H1 (cell line): Measurements from ENCODE around the gene PLA2G4D. TPM values are rescaled to one million over a fixed set of nuclear protein-coding genes. Genes with fewer than 3 reads are reported as not detected.

Source experiments
- CTCF ChIA-PET: fragments of 300-600 bp; sonication (Branson Sonifier 250); formaldehyde crosslinking; loops from one replicate; lab custom pipeline; 2021; ENCODE audit not compliant: partially characterized antibody; lab: Charles Lee
- POLR2A ChIA-PET: fragments of 300-600 bp; sonication (Branson Sonifier 250); formaldehyde crosslinking; loops from one replicate; lab custom pipeline; 2021; ENCODE audit warnings: inconsistent platforms; ENCODE audit not compliant: partially characterized antibody; lab: Charles Lee
- DNase-seq, 2 experiments: peaks; one replicate each; pipeline versions ENCODE4 v3.0.0 to v3.0.0-alpha.2; 2010 to 2022; ENCODE audit warnings: low spot score in 2 of 2, low read depth in 1 of 2, mixed read lengths in 1 of 2
- FAIRE-seq: peaks from 2 replicates; lab custom pipeline; 2011; peaks lifted over from hg19 to GRCh38; lab: Jason Lieb, UNC
- H2AFZ ChIP-seq: 2 replicates; pipeline ENCODE4 v1.8.1; 2012; ENCODE audit warnings: low read length, inconsistent platforms
- H2AK5ac ChIP-seq: 2 replicates; pipeline ENCODE4 v1.6.1; 2013; ENCODE audit warnings: low read depth, low read length
- H2BK120ac ChIP-seq: replicated peaks from 2 replicates; pipeline ENCODE3; 2013; ENCODE audit warnings: low read depth, low read length, inconsistent platforms
- H2BK12ac ChIP-seq: 2 replicates; pipeline ENCODE4 v1.6.1; 2013; ENCODE audit warnings: low read depth, low read length
- H2BK15ac ChIP-seq: 2 replicates; pipeline ENCODE4 v1.6.1; 2013; ENCODE audit warnings: low read length
- H2BK20ac ChIP-seq: 2 replicates; pipeline ENCODE4 v1.6.1; 2013; ENCODE audit warnings: low read length
- H2BK5ac ChIP-seq: 2 replicates; pipeline ENCODE4 v1.6.1; 2013; ENCODE audit warnings: low read depth, low read length
- H3K14ac ChIP-seq: 2 replicates; pipeline ENCODE4 v1.6.1; 2013; ENCODE audit warnings: inconsistent platforms; ENCODE audit not compliant: insufficient read length
- H3K18ac ChIP-seq: 2 replicates; pipeline ENCODE4 v1.6.1; 2013; ENCODE audit warnings: low read length; ENCODE audit errors: extremely low read depth
- H3K23ac ChIP-seq: 2 replicates; pipeline ENCODE4 v1.6.1; 2013; ENCODE audit warnings: inconsistent platforms; ENCODE audit not compliant: insufficient read length
- H3K23me2 ChIP-seq: 2 replicates; pipeline ENCODE4 v1.6.1; 2013; ENCODE audit warnings: low read depth, low read length
- H3K27ac ChIP-seq: 2 replicates; pipeline ENCODE4 v1.6.1; 2011; ENCODE audit warnings: low read depth, low read length, inconsistent platforms
- H3K27me3 ChIP-seq, 4 experiments: replicated peaks in 1 of 4; 1 replicate in 1 of 4; 2 replicates in 3 of 4; pipeline versions ENCODE4 v1.6.1 to v1.8.1; 2011 to 2013; ENCODE audit warnings: low read length in 3 of 4, mild to moderate bottlenecking in 3 of 4, inconsistent platforms in 2 of 4, mixed read lengths in 2 of 4, moderate library complexity in 1 of 4; ENCODE audit not compliant: control insufficient read depth in 3 of 4, insufficient read depth in 3 of 4; ENCODE audit errors: extremely low read depth in 1 of 4
- H3K36me3 ChIP-seq, 4 experiments: 2 replicates each; pipeline versions ENCODE4 v1.6.1 to v1.8.1; 2011 to 2013; ENCODE audit warnings: mild to moderate bottlenecking in 4 of 4, low read length in 3 of 4, moderate library complexity in 2 of 4, control low read depth in 1 of 4, inconsistent platforms in 1 of 4; ENCODE audit not compliant: insufficient read depth in 4 of 4, control insufficient read depth in 2 of 4
- H3K4ac ChIP-seq: replicated peaks from 2 replicates; pipeline ENCODE3; 2013; ENCODE audit warnings: low read length, low read depth, mixed read lengths, inconsistent platforms; ENCODE audit not compliant: insufficient read length
- H3K4me1 ChIP-seq, 4 experiments: replicated peaks in 1 of 4; 1 replicate in 1 of 4; 2 replicates in 3 of 4; pipeline versions ENCODE4 v1.6.1 to v1.8.1; 2011 to 2013; ENCODE audit warnings: low read length in 3 of 4, inconsistent platforms in 2 of 4, mixed read lengths in 1 of 4; ENCODE audit not compliant: insufficient read depth in 4 of 4, control insufficient read depth in 3 of 4
- H3K4me2 ChIP-seq, 2 experiments: 2 replicates each; pipeline versions ENCODE4 v1.6.1 to v1.8.1; 2011 to 2013; ENCODE audit warnings: low read depth in 2 of 2, low read length in 2 of 2, control low read depth in 1 of 2, inconsistent platforms in 1 of 2, mild to moderate bottlenecking in 1 of 2; ENCODE audit not compliant: insufficient read depth in 1 of 2
- H3K4me3 ChIP-seq, 4 experiments: fragments of 200-600, 300-600 bp in 1 of 4; sonication (generic), shearing (Covaris generic), sonication (Bioruptor Twin) in 1 of 4; 2 replicates each; pipeline versions ENCODE4 v1.5.1 to v1.8.1; 2011 to 2016; ENCODE audit warnings: low read length in 4 of 4, low read depth in 3 of 4, control low read depth in 2 of 4, inconsistent platforms in 2 of 4, mild to moderate bottlenecking in 2 of 4, mixed read lengths in 1 of 4, moderate library complexity in 1 of 4; ENCODE audit not compliant: insufficient read depth in 2 of 4; ENCODE audit errors: extremely low read depth in 1 of 4
- H3K56ac ChIP-seq: replicated peaks from 2 replicates; pipeline ENCODE3; 2013; ENCODE audit warnings: low read depth, mild to moderate bottlenecking, mixed read lengths, low read length, inconsistent platforms; ENCODE audit not compliant: insufficient read length
- H3K79me1 ChIP-seq: 2 replicates; pipeline ENCODE4 v1.6.1; 2013; ENCODE audit warnings: low read depth, low read length, control low read depth
- H3K79me2 ChIP-seq, 2 experiments: 2 replicates each; pipeline versions ENCODE4 v1.6.1 to v1.8.1; 2012 to 2013; ENCODE audit warnings: low read length in 2 of 2, mild to moderate bottlenecking in 2 of 2, inconsistent platforms in 1 of 2; ENCODE audit not compliant: insufficient read depth in 2 of 2, control insufficient read depth in 1 of 2
- H3K9ac ChIP-seq, 4 experiments: replicated peaks in 1 of 4; 1 replicate in 1 of 4; 2 replicates in 3 of 4; pipeline versions ENCODE4 v1.6.1 to v1.8.1; 2011 to 2013; ENCODE audit warnings: low read depth in 3 of 4, low read length in 3 of 4, control low read depth in 2 of 4, mild to moderate bottlenecking in 2 of 4, moderate library complexity in 2 of 4, inconsistent platforms in 1 of 4; ENCODE audit errors: extremely low read depth in 1 of 4
- H3K9me3 ChIP-seq, 2 experiments: 2 replicates each; pipeline versions ENCODE4 v1.6.1 to v1.8.1; 2012 to 2013; ENCODE audit warnings: mild to moderate bottlenecking in 2 of 2, moderate library complexity in 2 of 2, control low read depth in 1 of 2, inconsistent platforms in 1 of 2, low read depth in 1 of 2, low read length in 1 of 2, mixed read lengths in 1 of 2; ENCODE audit not compliant: insufficient read depth in 2 of 2
- H4K20me1 ChIP-seq, 2 experiments: replicated peaks in 1 of 2; 2 replicates each; pipeline versions ENCODE3 to v1.8.1; 2011 to 2013; ENCODE audit warnings: inconsistent platforms in 2 of 2, low read length in 2 of 2, mild to moderate bottlenecking in 1 of 2; ENCODE audit not compliant: insufficient read depth in 2 of 2, control insufficient read depth in 1 of 2
- H4K5ac ChIP-seq: 2 replicates; pipeline ENCODE4 v1.6.1; 2013; ENCODE audit warnings: low read length, low read depth, mixed read lengths, inconsistent platforms; ENCODE audit not compliant: insufficient read length
- H4K8ac ChIP-seq: 2 replicates; pipeline ENCODE4 v1.8.0; 2013; ENCODE audit warnings: mild to moderate bottlenecking, moderate library complexity, low read length, inconsistent platforms; ENCODE audit not compliant: insufficient read depth; ENCODE audit errors: extremely low read depth
- H4K91ac ChIP-seq: replicated peaks from 2 replicates; pipeline ENCODE3; 2013; ENCODE audit warnings: low read length, mixed read lengths, inconsistent platforms; ENCODE audit not compliant: insufficient read length
- ASH2L ChIP-seq: fragments of 200-600, 300-600 bp; sonication (generic); IDR thresholded peaks from one replicate; pipeline ENCODE4 v1.7.1; 2017; ENCODE audit warnings: low read length
- CHD2 ChIP-seq: IDR thresholded peaks from 2 replicates; pipeline ENCODE4 v1.6.1; 2012; ENCODE audit warnings: low read length, improper control_type of control experiment
- JUN ChIP-seq: IDR thresholded peaks from 2 replicates; pipeline ENCODE4 v1.6.1; 2011; ENCODE audit warnings: low read depth, mild to moderate bottlenecking, improper control_type of control experiment, low read length
- KDM1A ChIP-seq: fragments of 200-600, 300-600 bp; sonication (generic); IDR thresholded peaks from 2 replicates; pipeline ENCODE4 v1.7.1; 2016; ENCODE audit warnings: mild to moderate bottlenecking, low read length, borderline replicate concordance
- RFX5 ChIP-seq: IDR thresholded peaks from 2 replicates; pipeline ENCODE4 v1.6.1; 2011; ENCODE audit warnings: low read depth, low read length, improper control_type of control experiment, borderline replicate concordance
- SAP30 ChIP-seq: fragments of 300-600 bp; sonication (generic); IDR thresholded peaks from 2 replicates; pipeline ENCODE4 v1.7.1; 2012; ENCODE audit warnings: low read length, moderate library complexity, mild to moderate bottlenecking, inconsistent platforms; ENCODE audit not compliant: insufficient read depth, insufficient replicate concordance
- SIX5 ChIP-seq: IDR thresholded peaks from 2 replicates; pipeline ENCODE4 v1.6.1; 2011; ENCODE audit warnings: mild to moderate bottlenecking, low read depth, low read length
- SP1 ChIP-seq: IDR thresholded peaks from 2 replicates; pipeline ENCODE4 v1.6.1; 2011; ENCODE audit warnings: low read depth, low read length
- SRF ChIP-seq: IDR thresholded peaks from 2 replicates; pipeline ENCODE4 v1.6.1; 2011; ENCODE audit warnings: mild to moderate bottlenecking, low read depth, low read length, moderate library complexity
- WGBS, 2 experiments: shearing (Covaris generic) in 1 of 2; methylation state at CpG; one replicate each; pipeline versions ENCODE4 v1.1.6 to v1.1.7; 2013 to 2015; ENCODE audit warnings: low lambda C conversion rate in 2 of 2, mixed read lengths in 2 of 2, inconsistent platforms in 1 of 2, low coverage in 1 of 2, missing lambda C conversion rate in 1 of 2; ENCODE audit not compliant: insufficient replicate concordance in 2 of 2, insufficient coverage in 1 of 2, insufficient read length in 1 of 2; ENCODE audit errors: extremely low coverage in 1 of 2, missing lambda C conversion rate in 1 of 2; 5-methylcytosine and 5-hydroxymethylcytosine counted together
- polyA plus RNA-seq, 7 experiments: library from polyadenylated mRNA; depleted of rRNA in 3 of 7; stranded (reverse) in 5 of 7; unstranded in 2 of 7; fragments of >200 nt in 5 of 7; fragments of 200-250 nt in 2 of 7; gene quantifications; 1 replicate in 5 of 7; 2 replicates in 1 of 7; 4 replicates in 1 of 7; pipeline versions ENCODE4 v1.2.1 to v1.2.3, GENCODE V29; 2011 to 2013; ENCODE audit warnings: missing spikeins in 2 of 7, mixed read lengths in 2 of 7
- total RNA-seq: library from RNA; stranded (reverse); fragmentation: NEBNext Ultra II Directional; extraction: Animal tissue kit (Norgen Biotek cat#: 25700); gene quantifications from 2 replicates; pipeline ENCODE4 v1.2.1, GENCODE V29; 2021
- TF ChIP-seq, protein P1 (sequence below): IDR thresholded peaks from 2 replicates; pipeline ENCODE4 v1.6.1; 2011; ENCODE audit warnings: low read depth, mild to moderate bottlenecking, low read length; ENCODE audit not compliant: insufficient read depth
- TF ChIP-seq, protein P2 (sequence below), 3 experiments: IDR thresholded peaks; 1 replicate in 2 of 3; 2 replicates in 1 of 3; pipeline versions ENCODE4 v1.5.1 to v1.6.1; 2011; ENCODE audit warnings: low read length in 3 of 3, mild to moderate bottlenecking in 3 of 3, inconsistent platforms in 2 of 3, low read depth in 1 of 3, moderate library complexity in 1 of 3; ENCODE audit not compliant: insufficient read depth in 1 of 3; ENCODE audit errors: control extremely low read depth in 1 of 3

PLA2G4D gene
- total and polyA plus RNA-seq, 2 of the 8 experiments (the other 6 are each of a cell fraction or from before 2014, with no cell fraction given), result 0.07 to 0.18 TPM

DNA sequence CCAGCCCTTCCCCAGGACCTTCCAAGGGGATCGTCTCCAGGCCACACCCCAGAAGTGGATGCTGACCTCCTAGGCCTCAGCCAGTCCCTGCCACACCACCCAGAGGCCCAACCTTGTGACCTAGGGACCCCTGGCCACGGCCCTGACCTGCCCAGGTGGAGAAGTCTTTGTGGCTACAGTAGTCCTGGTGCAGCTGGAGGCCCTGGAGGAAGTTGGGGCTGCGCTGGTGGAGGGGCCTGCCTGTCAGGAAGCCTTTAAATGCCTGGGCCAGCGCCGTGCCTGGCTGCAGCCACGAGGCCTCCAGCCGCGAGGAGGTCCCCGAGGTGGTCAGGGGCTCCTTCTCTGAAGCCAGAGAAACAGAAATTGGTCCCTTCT is 23.4 kb downstream of the PLA2G4D start:
- Histone ChIP-seq H3K4me2 (no peak overlapping the region), H3K36me3 (no peaks in the 10 kb centered on the region), H3K27ac (no peak overlapping the region; the same call in 1 of the 2 replicates), H3K56ac (no peak overlapping the region), H3K4me3 (no peak overlapping the region), H4K8ac (no peak overlapping the region), H3K79me2 (no peaks in the 10 kb centered on the region), H2BK15ac (no peak overlapping the region), H2BK12ac (no peak overlapping the region), H3K23me2 (no peaks in the 10 kb centered on the region), H4K91ac (no peak overlapping the region), H3K18ac (no peak overlapping the region), H3K4me1 (peaks cover 0 to 2% (median 0%) of the 10 kb centered on the region in 4 experiments; a peak in 2 of 7 replicates), H2BK120ac (no peak overlapping the region), H2BK20ac (no peak overlapping the region), H3K9me3 (no peaks in the 10 kb centered on the region), H2AFZ (no peak overlapping the region), H3K79me1 (no peaks in the 10 kb centered on the region), H3K23ac (no peak overlapping the region), H2AK5ac (no peak overlapping the region), H3K9ac (no peak overlapping the region), H4K5ac (no peak overlapping the region), H2BK5ac (no peak overlapping the region), H3K27me3 (no peaks in the 10 kb centered on the region), H3K4ac (no peak overlapping the region), H4K20me1 (no peaks in the 10 kb centered on the region), H3K14ac (no peak overlapping the region)
- FAIRE-seq, result no peak
- CTCF ChIA-PET, result interaction anchor here (1.0 to 17.2 kb wide), 6 partner anchors 11 to 85 kb away, joined by 3 to 425 read pairs (median 136); partner anchors contain the start of gene PLA2G4D
- POLR2A ChIA-PET, result interaction anchor here (1.7 kb wide), 1 partner anchor 8 kb away, joined by 5 read pairs; no protein-coding TSS in a partner anchor
- 90% methylated on average over 8 of the region's 9 CpGs; no CpG with 5 or more reads in 1 of the 2 experiments for WGBS, 2 experiments
- DNase-seq, result no peak
- TF ChIP-seq ASH2L (no peak), JUN (no peak), RFX5 (no peak), SAP30 (no peak), SIX5 (no peak), SP1 (no peak), CHD2 (no peak), SRF (no peak), KDM1A (no peak)
- TF ChIP-seq, protein P1, sequence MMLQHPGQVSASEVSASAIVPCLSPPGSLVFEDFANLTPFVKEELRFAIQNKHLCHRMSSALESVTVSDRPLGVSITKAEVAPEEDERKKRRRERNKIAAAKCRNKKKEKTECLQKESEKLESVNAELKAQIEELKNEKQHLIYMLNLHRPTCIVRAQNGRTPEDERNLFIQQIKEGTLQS, result no peak
- TF ChIP-seq, protein P2, sequence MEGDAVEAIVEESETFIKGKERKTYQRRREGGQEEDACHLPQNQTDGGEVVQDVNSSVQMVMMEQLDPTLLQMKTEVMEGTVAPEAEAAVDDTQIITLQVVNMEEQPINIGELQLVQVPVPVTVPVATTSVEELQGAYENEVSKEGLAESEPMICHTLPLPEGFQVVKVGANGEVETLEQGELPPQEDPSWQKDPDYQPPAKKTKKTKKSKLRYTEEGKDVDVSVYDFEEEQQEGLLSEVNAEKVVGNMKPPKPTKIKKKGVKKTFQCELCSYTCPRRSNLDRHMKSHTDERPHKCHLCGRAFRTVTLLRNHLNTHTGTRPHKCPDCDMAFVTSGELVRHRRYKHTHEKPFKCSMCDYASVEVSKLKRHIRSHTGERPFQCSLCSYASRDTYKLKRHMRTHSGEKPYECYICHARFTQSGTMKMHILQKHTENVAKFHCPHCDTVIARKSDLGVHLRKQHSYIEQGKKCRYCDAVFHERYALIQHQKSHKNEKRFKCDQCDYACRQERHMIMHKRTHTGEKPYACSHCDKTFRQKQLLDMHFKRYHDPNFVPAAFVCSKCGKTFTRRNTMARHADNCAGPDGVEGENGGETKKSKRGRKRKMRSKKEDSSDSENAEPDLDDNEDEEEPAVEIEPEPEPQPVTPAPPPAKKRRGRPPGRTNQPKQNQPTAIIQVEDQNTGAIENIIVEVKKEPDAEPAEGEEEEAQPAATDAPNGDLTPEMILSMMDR (IDR thresholded peaks at IDR 0.05; ENCODE audit: control extremely low read depth in 1 of 3, insufficient read depth in 1 of 3, low read depth in 1 of 3, low read length in 3 of 3), result no peak
